GM12875 (cell line): ENCODE results near the gene EPSTI1.

Experiments
- H3K4me3 ChIP-seq: one replicate; pipeline ENCODE4 v1.5.1; 2011; ENCODE audit warnings: low read depth, low read length, control low read depth
- TF ChIP-seq, protein P1 (sequence below): IDR thresholded peaks from 2 replicates; pipeline ENCODE4 v1.5.1; 2011; ENCODE audit warnings: low read depth, mild to moderate bottlenecking, control low read depth, inconsistent platforms, low read length, moderate library complexity, borderline replicate concordance; ENCODE audit not compliant: insufficient read depth

The EPSTI1 gene

GRCh38 chr13:43031881-43032280, 39.8 kb upstream of the EPSTI1 start:
- H3K4me3 ChIP-seq, result no peak overlapping the region
- TF ChIP-seq, protein P1, sequence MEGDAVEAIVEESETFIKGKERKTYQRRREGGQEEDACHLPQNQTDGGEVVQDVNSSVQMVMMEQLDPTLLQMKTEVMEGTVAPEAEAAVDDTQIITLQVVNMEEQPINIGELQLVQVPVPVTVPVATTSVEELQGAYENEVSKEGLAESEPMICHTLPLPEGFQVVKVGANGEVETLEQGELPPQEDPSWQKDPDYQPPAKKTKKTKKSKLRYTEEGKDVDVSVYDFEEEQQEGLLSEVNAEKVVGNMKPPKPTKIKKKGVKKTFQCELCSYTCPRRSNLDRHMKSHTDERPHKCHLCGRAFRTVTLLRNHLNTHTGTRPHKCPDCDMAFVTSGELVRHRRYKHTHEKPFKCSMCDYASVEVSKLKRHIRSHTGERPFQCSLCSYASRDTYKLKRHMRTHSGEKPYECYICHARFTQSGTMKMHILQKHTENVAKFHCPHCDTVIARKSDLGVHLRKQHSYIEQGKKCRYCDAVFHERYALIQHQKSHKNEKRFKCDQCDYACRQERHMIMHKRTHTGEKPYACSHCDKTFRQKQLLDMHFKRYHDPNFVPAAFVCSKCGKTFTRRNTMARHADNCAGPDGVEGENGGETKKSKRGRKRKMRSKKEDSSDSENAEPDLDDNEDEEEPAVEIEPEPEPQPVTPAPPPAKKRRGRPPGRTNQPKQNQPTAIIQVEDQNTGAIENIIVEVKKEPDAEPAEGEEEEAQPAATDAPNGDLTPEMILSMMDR, result no peak

- no peak overlapping the region for H3K4me3 ChIP-seq
- TF ChIP-seq, protein P1, result no peak
Measured at GRCh38 chr13:43030548-43030947, 38.5 kb upstream of the EPSTI1 start.

DNA sequence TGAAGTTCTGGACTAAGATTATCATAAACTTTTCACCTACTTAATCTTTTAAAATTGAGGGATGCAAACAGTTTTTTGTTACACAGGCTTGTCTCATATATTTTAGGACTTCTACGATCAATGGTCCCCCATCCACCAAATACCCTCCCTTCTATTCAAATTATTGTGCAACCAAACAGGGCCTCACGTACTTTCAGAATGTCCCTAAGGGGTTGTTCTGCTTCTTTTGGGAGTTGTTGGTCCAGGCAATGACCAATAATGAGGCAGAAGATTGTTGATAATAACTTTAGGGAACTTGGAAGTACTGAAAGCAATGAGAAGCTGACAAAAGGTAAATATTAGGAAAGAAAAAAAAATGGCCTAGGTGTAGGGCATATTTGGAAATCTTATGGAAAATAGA, 34.2 kb upstream of the EPSTI1 start:
- H3K4me3 ChIP-seq, result no peak overlapping the region
- TF ChIP-seq, protein P1, result no peak

- peak within 1 kb of the TSS; percentile 49 for H3K4me3 ChIP-seq
- TF ChIP-seq, protein P1, result no peak
Measured at GRCh38 chr13:43023289-43023963, 31.4 kb upstream of the EPSTI1 start, which contains the start of gene DNAJC15. Gene DNAJC15, plus strand, starts transcription at chr13:43023586. Its CDS starts 41 bp downstream, at chr13:43023627.

- TF ChIP-seq, protein P1, result no peak
- H3K4me3 ChIP-seq, result peak overlapping the region; percentile 49
Measured at GRCh38 chr13:43022934-43023288, 30.9 kb upstream of the EPSTI1 start.

DNA sequence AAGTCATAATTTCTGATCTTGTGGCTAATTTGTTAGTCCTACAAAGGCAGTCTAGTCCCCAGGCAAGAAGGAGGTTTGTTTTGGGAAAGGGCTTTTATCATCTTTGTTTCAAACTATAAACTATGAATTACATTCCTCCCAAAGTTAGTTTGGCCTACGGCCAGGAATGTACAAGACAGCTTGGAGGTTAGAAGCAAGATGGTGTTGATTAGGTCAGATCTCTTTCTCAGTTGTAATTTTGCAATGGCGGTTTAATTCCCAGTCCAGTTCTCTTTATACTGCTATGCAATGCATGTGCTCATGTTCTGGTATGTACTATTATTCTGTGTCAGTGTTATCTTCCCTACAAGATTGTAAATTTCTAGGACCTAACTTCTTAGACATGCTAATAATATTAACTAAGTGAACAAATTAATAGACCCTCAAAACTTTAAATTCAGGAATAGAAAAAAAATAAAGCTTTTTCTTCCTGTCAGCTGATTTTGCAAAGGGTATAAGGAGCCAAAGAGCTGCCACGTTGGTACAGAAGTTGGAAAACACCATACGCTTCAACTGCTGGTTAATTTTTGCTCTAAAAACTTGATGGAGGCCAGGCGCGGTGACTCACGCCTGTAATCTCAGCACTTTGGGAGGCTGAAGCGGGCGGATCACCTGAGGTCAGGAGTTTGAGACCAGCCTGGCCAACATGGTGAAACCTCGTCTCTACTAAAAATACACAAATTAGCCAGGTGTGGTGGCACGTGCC, 30.1 kb upstream of the EPSTI1 start:
- TF ChIP-seq, protein P1, result no peak
- H3K4me3 ChIP-seq, result no peak overlapping the region

DNA sequence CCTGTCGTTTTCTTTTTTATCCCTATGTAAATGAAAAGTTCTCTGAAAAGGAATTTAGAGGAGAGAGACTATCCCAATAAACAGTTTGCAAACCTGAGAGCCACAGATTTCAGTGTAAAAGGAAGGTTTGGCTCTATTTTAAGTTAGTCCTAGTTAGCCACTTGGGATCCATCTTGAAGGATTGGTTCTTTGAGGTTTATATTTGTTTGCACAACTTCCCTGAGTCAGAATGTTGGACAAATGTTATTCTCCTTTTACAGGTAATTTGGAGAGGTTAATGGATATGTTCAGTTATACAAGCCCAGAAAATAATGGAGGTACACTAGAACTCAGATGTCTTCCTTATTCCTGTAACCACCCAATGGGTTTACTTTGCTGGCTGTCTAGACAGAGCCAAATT, 28.8 kb upstream of the EPSTI1 start:
- TF ChIP-seq, protein P1, result no peak
- no peak overlapping the region for H3K4me3 ChIP-seq
